ENCODE results near the gene B3GAT1. TPM values are rescaled to one million over a fixed set of nuclear protein-coding genes. Genes with fewer than 3 reads are reported as not detected.

The B3GAT1 gene
- total and polyA plus RNA-seq, 4 donors, result 0.03 to 0.49 (median 0.27) TPM

- H3K9ac ChIP-seq (ENCODE audit: insufficient read depth in 1 of 2, low read length in 2 of 2), result no peak overlapping the region
Observed at GRCh38 chr11:134398644-134399292, 13.3 kb downstream of the B3GAT1 start.

GRCh38 chr11:134398079-134398444, 14.0 kb downstream of the B3GAT1 start:
- 76 to 81% methylated on average over 11 of the region's 11 CpGs for WGBS, 2 donors
- Histone ChIP-seq H3K27ac (ENCODE audit: low read depth in 1 of 2, low read length in 1 of 2) (no peak overlapping the region), H3K4me1 (ENCODE audit: control insufficient read depth in 5 of 5, insufficient read depth in 5 of 5, low read length in 5 of 5) (no peaks in the 10 kb centered on the region), H3K4me3 (no peak overlapping the region), H3K36me3 (ENCODE audit: control insufficient read depth in 4 of 4, insufficient read depth in 4 of 4, low read length in 4 of 4) (no peaks in the 10 kb centered on the region), H3K27me3 (ENCODE audit: control insufficient read depth in 3 of 3, insufficient read depth in 3 of 3, low read length in 2 of 3) (peaks cover 0 to 1% (median 0%) of the 10 kb centered on the region in 3 donors), H3K9ac (ENCODE audit: insufficient read depth in 1 of 2, low read length in 2 of 2) (no peak overlapping the region), H3K9me3 (ENCODE audit: control insufficient read depth in 4 of 4, insufficient read depth in 3 of 4, low read length in 3 of 4) (peaks cover 0 to 3% (median 0%) of the 10 kb centered on the region in 4 donors)
- no peak for DNase-seq
- no peak for ATAC-seq (ENCODE audit: insufficient read depth, low FRiP score)
- TF ChIP-seq CTCF (IDR thresholded peaks at IDR 0.05; ENCODE audit: control extremely low read depth, extremely low read depth), result no peak

More at GRCh38 chr11:134398644-134399292, 13.3 kb downstream of the B3GAT1 start:
- Histone ChIP-seq H3K9me3 (ENCODE audit: control insufficient read depth in 4 of 4, insufficient read depth in 3 of 4, low read length in 3 of 4) (peaks cover 0 to 6% (median 0%) of the 10 kb centered on the region in 4 donors), H3K27ac (ENCODE audit: low read depth in 1 of 2, low read length in 1 of 2) (no peak overlapping the region), H3K27me3 (ENCODE audit: control insufficient read depth in 3 of 3, insufficient read depth in 3 of 3, low read length in 2 of 3) (no peaks in the 10 kb centered on the region), H3K4me3 (no peak overlapping the region), H3K36me3 (ENCODE audit: control insufficient read depth in 4 of 4, insufficient read depth in 4 of 4, low read length in 4 of 4) (no peaks in the 10 kb centered on the region), H3K4me1 (ENCODE audit: control insufficient read depth in 5 of 5, insufficient read depth in 5 of 5, low read length in 5 of 5) (no peaks in the 10 kb centered on the region)
- no peak for ATAC-seq (ENCODE audit: insufficient read depth, low FRiP score)
- no peak for DNase-seq
- no peak for TF ChIP-seq CTCF (IDR thresholded peaks at IDR 0.05; ENCODE audit: control extremely low read depth, extremely low read depth)
- 70 to 73% methylated on average over 13 of the region's 13 CpGs for WGBS, 2 donors

GRCh38 chr11:134397304-134398078, 14.6 kb downstream of the B3GAT1 start:
- Histone ChIP-seq H3K36me3 (ENCODE audit: control insufficient read depth in 4 of 4, insufficient read depth in 4 of 4, low read length in 4 of 4) (no peaks in the 10 kb centered on the region), H3K27ac (ENCODE audit: low read depth in 1 of 2, low read length in 1 of 2) (no peak overlapping the region), H3K9ac (ENCODE audit: insufficient read depth in 1 of 2, low read length in 2 of 2) (no peak overlapping the region), H3K27me3 (ENCODE audit: control insufficient read depth in 3 of 3, insufficient read depth in 3 of 3, low read length in 2 of 3) (peaks cover 0 to 4% (median 0%) of the 10 kb centered on the region in 3 donors), H3K9me3 (ENCODE audit: control insufficient read depth in 4 of 4, insufficient read depth in 3 of 4, low read length in 3 of 4) (peaks cover 0 to 3% (median 0%) of the 10 kb centered on the region in 4 donors), H3K4me1 (ENCODE audit: control insufficient read depth in 5 of 5, insufficient read depth in 5 of 5, low read length in 5 of 5) (no peaks in the 10 kb centered on the region), H3K4me3 (no peak overlapping the region)
- ATAC-seq (ENCODE audit: insufficient read depth, low FRiP score), result no peak
- 85 to 92% methylated on average over 18 of the region's 18 CpGs for WGBS, 2 donors
- TF ChIP-seq CTCF (IDR thresholded peaks at IDR 0.05; ENCODE audit: control extremely low read depth, extremely low read depth), result no peak
- DNase-seq, result no peak
